Activated CD8-positive, alpha-beta memory T cell treated with anti-CD3 and anti-CD28 coated beads for 1 hour (primary cell): ENCODE results near the gene NFE2L2.
"Not testable (repeated sequence)": the region's sequence is repeated elsewhere in the genome, so short reads cannot be mapped to it uniquely, and the experiment has no call there.

Experiments
- DNase-seq, 2 donors: peaks; one replicate each; pipeline ENCODE4 v3.0.0-alpha.2; 2020; ENCODE audit warnings: low read depth in 1 of 2; ENCODE audit errors: extremely low read depth in 1 of 2

NFE2L2 gene

GRCh38 chr2:177239932-177240630 is 24.4 kb downstream of the NFE2L2 start:
- no peak for DNase-seq

- DNase-seq: no peak
Observed at GRCh38 chr2:177239053-177239452, 25.5 kb downstream of the NFE2L2 start.

- no peak for DNase-seq
Observed at GRCh38 chr2:177237932-177238331, 26.6 kb downstream of the NFE2L2 start.

- DNase-seq: no peak
Observed at GRCh38 chr2:177235855-177236437, 28.6 kb downstream of the NFE2L2 start.

- no peak for DNase-seq
Observed at GRCh38 chr2:177234267-177234666, 30.3 kb downstream of the NFE2L2 start.

- DNase-seq: no peak
Observed at GRCh38 chr2:177232098-177232704, 32.3 kb downstream of the NFE2L2 start.

GRCh38 chr2:177231270-177231669 is 33.3 kb downstream of the NFE2L2 start:
- DNase-seq: no peak

- DNase-seq: no peak
Observed at GRCh38 chr2:177229442-177230242, 34.9 kb downstream of the NFE2L2 start.

GRCh38 chr2:177225965-177226360 is 38.6 kb downstream of the NFE2L2 start:
- DNase-seq: no peak

GRCh38 chr2:177223436-177223835 is 41.1 kb downstream of the NFE2L2 start:
- DNase-seq: not testable (repeated sequence)

- no peak for DNase-seq
Observed at GRCh38 chr2:177221970-177222369, 42.6 kb downstream of the NFE2L2 start.

- DNase-seq: no peak
Observed at GRCh38 chr2:177221534-177221933, 43.0 kb downstream of the NFE2L2 start.

- not testable (repeated sequence) for DNase-seq
Observed at GRCh38 chr2:177219787-177220186, 44.7 kb downstream of the NFE2L2 start.

GRCh38 chr2:177217247-177217843 is 47.2 kb downstream of the NFE2L2 start:
- no peak for DNase-seq

GRCh38 chr2:177212891-177213856 is 51.4 kb downstream of the NFE2L2 start:
- DNase-seq: peak; percentile 80 to 83

GRCh38 chr2:177212106-177212890 is 52.2 kb downstream of the NFE2L2 start, which contains the start of gene HNRNPA3:
Gene HNRNPA3 (plus strand): TSS chr2:177212794. CDS start chr2:177212800, 6 bp downstream.
- peak; percentile 97 to 99 for DNase-seq

- no peak for DNase-seq
Observed at GRCh38 chr2:177211576-177212105, 52.9 kb downstream of the NFE2L2 start.

GRCh38 chr2:177211169-177211568 is 53.4 kb downstream of the NFE2L2 start:
- DNase-seq: no peak

- no peak for DNase-seq
Observed at GRCh38 chr2:177207101-177207500, 57.4 kb downstream of the NFE2L2 start.
